EH (cell line): ENCODE measurements around the gene PPFIA1.
"Not testable (repeated sequence)": the region's sequence is repeated elsewhere in the genome, so short reads cannot be mapped to it uniquely, and the experiment has no call there.

Experiments
- DNase-seq: peaks from one replicate; pipeline ENCODE4 v3.0.0-alpha.2; 2015; ENCODE audit warnings: low read depth

PPFIA1 gene

GRCh38 chr11:70325824-70326223 lies 55.3 kb downstream of the PPFIA1 start:
- DNase-seq = no peak

GRCh38 chr11:70326365-70326811 lies 55.9 kb downstream of the PPFIA1 start:
- peak; percentile 69 for DNase-seq

- DNase-seq = no peak
Measured at GRCh38 chr11:70326833-70327232, 56.3 kb downstream of the PPFIA1 start.

GRCh38 chr11:70327717-70328116 lies 57.2 kb downstream of the PPFIA1 start:
- DNase-seq = no peak

- DNase-seq = no peak
Measured at GRCh38 chr11:70328556-70328955, 58.1 kb downstream of the PPFIA1 start.

GRCh38 chr11:70331320-70331843 lies 60.9 kb downstream of the PPFIA1 start:
- DNase-seq = not testable (repeated sequence)

- DNase-seq = no peak
Measured at GRCh38 chr11:70331901-70332300, 61.4 kb downstream of the PPFIA1 start.

- no peak for DNase-seq
Measured at GRCh38 chr11:70332567-70332966, 62.1 kb downstream of the PPFIA1 start.

- peak; percentile 78 for DNase-seq
Measured at GRCh38 chr11:70333261-70333660, 62.8 kb downstream of the PPFIA1 start.

- DNase-seq = no peak
Measured at GRCh38 chr11:70334351-70334995, 64.0 kb downstream of the PPFIA1 start.

- no peak for DNase-seq
Measured at GRCh38 chr11:70335511-70335910, 65.0 kb downstream of the PPFIA1 start.

- no peak for DNase-seq
Measured at GRCh38 chr11:70338594-70338993, 68.1 kb downstream of the PPFIA1 start.

GRCh38 chr11:70339066-70339465 lies 68.6 kb downstream of the PPFIA1 start:
- DNase-seq = no peak

- DNase-seq = no peak
Measured at GRCh38 chr11:70341881-70342429, 71.5 kb downstream of the PPFIA1 start.

GRCh38 chr11:70343636-70344035 lies 73.1 kb downstream of the PPFIA1 start:
- no peak for DNase-seq

GRCh38 chr11:70348191-70348590 lies 77.7 kb downstream of the PPFIA1 start:
- DNase-seq = no peak

- no peak for DNase-seq
Measured at GRCh38 chr11:70348608-70349007, 78.1 kb downstream of the PPFIA1 start.

GRCh38 chr11:70351646-70352045 lies 81.2 kb downstream of the PPFIA1 start:
- DNase-seq = no peak

GRCh38 chr11:70352100-70352499 lies 81.6 kb downstream of the PPFIA1 start:
- no peak for DNase-seq

- DNase-seq = no peak
Measured at GRCh38 chr11:70352601-70353000, 82.1 kb downstream of the PPFIA1 start.

- DNase-seq = no peak
Measured at GRCh38 chr11:70353329-70353728, 82.8 kb downstream of the PPFIA1 start.

- no peak for DNase-seq
Measured at GRCh38 chr11:70353900-70354568, 83.5 kb downstream of the PPFIA1 start.

GRCh38 chr11:70354629-70355028 lies 84.1 kb downstream of the PPFIA1 start:
- DNase-seq = no peak
